ENCODE data around the gene PTPRH. TPM values are rescaled to one million over a fixed set of nuclear protein-coding genes. Genes with fewer than 3 reads are reported as not detected.

PTPRH gene
- total RNA-seq, 1 donor from 2014 or later = 0.16 TPM

- DNase-seq (ENCODE audit: low spot score) = no peak
- Mint-ChIP-seq H3K27me3 (ENCODE audit: insufficient read depth) (peaks cover 21% of the 10 kb centered on the region), H3K4me3 (no peak overlapping the region), H3K27ac (no peak overlapping the region), H3K9me3 (no peaks in the 10 kb centered on the region), H3K36me3 (ENCODE audit: low read depth) (no peaks in the 10 kb centered on the region), H3K4me1 (ENCODE audit: low read depth) (no peaks in the 10 kb centered on the region)
- intact Hi-C loops (cut with micrococcal nuclease) = loop anchor here (10.0 kb wide), 1 partner anchor 248 kb away; no protein-coding TSS in a partner anchor
Measured at GRCh38 chr19:55132453-55133129, 76.7 kb downstream of the PTPRH start.

DNA sequence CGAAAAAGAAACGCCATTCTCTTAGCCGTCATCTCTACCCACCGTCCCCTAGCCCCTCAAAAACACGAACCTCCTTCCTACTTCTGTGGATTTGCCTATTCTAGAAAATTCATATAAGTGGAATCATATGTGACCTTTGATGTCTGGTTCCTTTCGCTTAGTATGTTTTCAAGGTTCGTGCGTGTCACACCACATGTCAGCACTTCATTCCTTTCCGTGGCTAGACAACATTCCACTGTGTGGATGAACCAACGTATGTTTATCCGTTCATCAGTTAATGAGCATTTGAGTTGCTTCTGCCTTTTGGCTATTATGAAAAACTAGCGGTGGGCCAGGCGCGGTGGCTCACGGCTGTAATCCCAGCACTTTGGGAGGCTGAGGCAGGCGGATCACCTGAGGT lies 77.9 kb downstream of the PTPRH start:
- Mint-ChIP-seq H3K4me3 (no peak overlapping the region), H3K27me3 (ENCODE audit: insufficient read depth) (peaks cover 24% of the 10 kb centered on the region), H3K4me1 (ENCODE audit: low read depth) (no peaks in the 10 kb centered on the region), H3K9me3 (no peaks in the 10 kb centered on the region), H3K36me3 (ENCODE audit: low read depth) (no peaks in the 10 kb centered on the region), H3K27ac (no peak overlapping the region)
- intact Hi-C loops (cut with micrococcal nuclease) = loop anchor here (10.0 kb wide), 1 partner anchor 247 kb away; no protein-coding TSS in a partner anchor
- no peak for DNase-seq (ENCODE audit: low spot score)

Other genes starting within 250 kb of the PTPRH start
- 16.8 and 19.8 TPM in 2 replicates for gene NLRP2, start 243.1 kb downstream of the PTPRH start, total RNA-seq
- 0.59 TPM in 1 of 2 replicates, not detected in the other for gene GP6, start 171.2 kb downstream of the PTPRH start, total RNA-seq
- gene RDH13, start 146.4 kb downstream of the PTPRH start, total RNA-seq = 21.7 and 26.4 TPM in 2 replicates
- gene EPS8L1, start 133.6 kb downstream of the PTPRH start, total RNA-seq = 3.3 and 6.0 TPM in 2 replicates
- 114 and 115 TPM in 2 replicates for gene PPP1R12C, start 91.9 kb downstream of the PTPRH start, total RNA-seq
- gene TNNT1, start 60.3 kb downstream of the PTPRH start, total RNA-seq = not detected in 2 replicates
- gene TNNI3, start 51.8 kb downstream of the PTPRH start, total RNA-seq = not detected in 2 replicates
- gene DNAAF3, start 42.9 kb downstream of the PTPRH start, total RNA-seq = 0.36 TPM in 1 of 2 replicates, not detected in the other
- not detected in 2 replicates for gene SYT5, start 29.2 kb downstream of the PTPRH start, total RNA-seq
- 7.7 and 8.3 TPM in 2 replicates for gene TMEM86B, start 19.3 kb upstream of the PTPRH start, total RNA-seq
- 200 and 202 TPM in 2 replicates for gene PPP6R1, start 49.5 kb upstream of the PTPRH start, total RNA-seq
- 66.4 and 69.6 TPM in 2 replicates for gene HSPBP1, start 70.6 kb upstream of the PTPRH start, total RNA-seq
- gene BRSK1, start 74.5 kb upstream of the PTPRH start, total RNA-seq = 7.8 and 8.4 TPM in 2 replicates
- gene TMEM150B, start 115.8 kb upstream of the PTPRH start, total RNA-seq = 0.71 TPM in 1 of 2 replicates, not detected in the other
- gene KMT5C, start 130.4 kb upstream of the PTPRH start, total RNA-seq = 29.1 and 29.9 TPM in 2 replicates
- gene COX6B2, start 145.2 kb upstream of the PTPRH start, total RNA-seq = 0.26 TPM in 1 of 2 replicates, not detected in the other
- gene GARIN5B, start 153.8 kb upstream of the PTPRH start, total RNA-seq = 0.05 TPM in 1 of 2 replicates, not detected in the other
- 0.34 TPM in 1 of 2 replicates, not detected in the other for gene IL11, start 161.0 kb upstream of the PTPRH start, total RNA-seq
- gene TMEM190, start 167.3 kb upstream of the PTPRH start, total RNA-seq = not detected in 2 replicates
- gene TMEM238, start 174.8 kb upstream of the PTPRH start, total RNA-seq = 9.7 and 10.6 TPM in 2 replicates
- gene RPL28, start 176.4 kb upstream of the PTPRH start, total RNA-seq = 1,835 and 1,847 TPM in 2 replicates
- gene UBE2S, start 198.3 kb upstream of the PTPRH start, total RNA-seq = 224 and 225 TPM in 2 replicates
- gene SHISA7, start 233.8 kb upstream of the PTPRH start, total RNA-seq = not detected in 2 replicates

Measured in activated T-helper 1 cell treated with anti-CD3 and anti-CD28 coated beads, Interleukin-12 subunit alpha, Interleukin-12 subunit beta, Interleukin-2, Interleukin-4 antibody, amounts not matched to agents 30 ng/mL and 10 ng/mL and 1 ng/mL, durations not matched to agents 14 hours and 24 hours and 36 hours (primary cell).